ENCODE measurements around the gene GOLGA6L25.
"Not testable (repeated sequence)": the region's sequence is repeated elsewhere in the genome, so short reads cannot be mapped to it uniquely, and the experiment has no call there.

Gene GOLGA6L25

GRCh38 chr15:28553268-28553667 lies at the start of gene GOLGA6L25:
Gene GOLGA6L25, plus strand, starts transcription at chr15:28553568. Its CDS starts 61 bp downstream, at chr15:28553629.
- POLR2A ChIA-PET; DNase-seq (ENCODE audit: low read depth, low spot score); H3K4me3 ChIP-seq (ENCODE audit: low read depth, low read length); CTCF ChIA-PET: not testable (repeated sequence)

- H3K4me3 ChIP-seq (ENCODE audit: low read depth, low read length); CTCF ChIA-PET; POLR2A ChIA-PET; DNase-seq (ENCODE audit: low read depth, low spot score): not testable (repeated sequence)
Measured at GRCh38 chr15:28508217-28508889, 45.0 kb upstream of the GOLGA6L25 start.

- DNase-seq (ENCODE audit: low read depth, low spot score); H3K4me3 ChIP-seq (ENCODE audit: low read depth, low read length); POLR2A ChIA-PET; CTCF ChIA-PET: not testable (repeated sequence)
Measured at GRCh38 chr15:28514128-28514527, 39.2 kb upstream of the GOLGA6L25 start.

- H3K4me3 ChIP-seq (ENCODE audit: low read depth, low read length); DNase-seq (ENCODE audit: low read depth, low spot score); POLR2A ChIA-PET; CTCF ChIA-PET: not testable (repeated sequence)
Measured at GRCh38 chr15:28515208-28515607, 38.2 kb upstream of the GOLGA6L25 start.

- POLR2A ChIA-PET; H3K4me3 ChIP-seq (ENCODE audit: low read depth, low read length); DNase-seq (ENCODE audit: low read depth, low spot score); CTCF ChIA-PET: not testable (repeated sequence)
Measured at GRCh38 chr15:28532954-28533353, 20.4 kb upstream of the GOLGA6L25 start, which contains the start of gene GOLGA8G. Gene GOLGA8G, minus strand, starts transcription at chr15:28532971. Its CDS starts 62 bp downstream, at chr15:28532909.

- DNase-seq (ENCODE audit: low read depth, low spot score); H3K4me3 ChIP-seq (ENCODE audit: low read depth, low read length); POLR2A ChIA-PET; CTCF ChIA-PET: not testable (repeated sequence)
Measured at GRCh38 chr15:28573351-28573750, 20.0 kb downstream of the GOLGA6L25 start.

- DNase-seq (ENCODE audit: low read depth, low spot score); H3K4me3 ChIP-seq (ENCODE audit: low read depth, low read length); POLR2A ChIA-PET: not testable (repeated sequence)
Measured at GRCh38 chr15:28588977-28589606, 35.7 kb downstream of the GOLGA6L25 start.

GRCh38 chr15:28589769-28590168 lies 36.4 kb downstream of the GOLGA6L25 start:
- peak overlapping the region; percentile 58 for H3K4me3 ChIP-seq (ENCODE audit: low read depth, low read length)
- CTCF ChIA-PET; DNase-seq (ENCODE audit: low read depth, low spot score); POLR2A ChIA-PET: not testable (repeated sequence)

More at GRCh38 chr15:28588977-28589606, 35.7 kb downstream of the GOLGA6L25 start:
- CTCF ChIA-PET = not testable (repeated sequence)

GRCh38 chr15:28592395-28592794 lies 39.0 kb downstream of the GOLGA6L25 start:
- H3K4me3 ChIP-seq (ENCODE audit: low read depth, low read length); CTCF ChIA-PET; POLR2A ChIA-PET; DNase-seq (ENCODE audit: low read depth, low spot score): not testable (repeated sequence)

- H3K4me3 ChIP-seq (ENCODE audit: low read depth, low read length); CTCF ChIA-PET; DNase-seq (ENCODE audit: low read depth, low spot score); POLR2A ChIA-PET: not testable (repeated sequence)
Measured at GRCh38 chr15:28593424-28594129, 40.2 kb downstream of the GOLGA6L25 start.

GRCh38 chr15:28597471-28597870 lies 44.1 kb downstream of the GOLGA6L25 start:
- POLR2A ChIA-PET, CTCF ChIA-PET: not testable (repeated sequence)

GRCh38 chr15:28598209-28598608 lies 44.8 kb downstream of the GOLGA6L25 start:
- DNase-seq (ENCODE audit: low read depth, low spot score); CTCF ChIA-PET; POLR2A ChIA-PET; H3K4me3 ChIP-seq (ENCODE audit: low read depth, low read length): not testable (repeated sequence)

More at GRCh38 chr15:28597471-28597870, 44.1 kb downstream of the GOLGA6L25 start:
- not testable (repeated sequence) for DNase-seq (ENCODE audit: low read depth, low spot score); H3K4me3 ChIP-seq (ENCODE audit: low read depth, low read length)

GRCh38 chr15:28602152-28602551 lies 48.8 kb downstream of the GOLGA6L25 start:
- CTCF ChIA-PET; POLR2A ChIA-PET; DNase-seq (ENCODE audit: low read depth, low spot score); H3K4me3 ChIP-seq (ENCODE audit: low read depth, low read length): not testable (repeated sequence)
